ENCODE measurements around the gene C11orf16.
"Not testable (repeated sequence)": the region's sequence is repeated elsewhere in the genome, so short reads cannot be mapped to it uniquely, and the experiment has no call there.

The C11orf16 gene

GRCh38 chr11:8886322-8886721 lies 46.4 kb downstream of the C11orf16 start:
- ChIA-PET POLR2A (interaction anchor here (1.1 kb wide), 1 partner anchor 16 kb away, joined by 4 read pairs; no protein-coding TSS in a partner anchor), CTCF (no interaction called here)
- DNase-seq (ENCODE audit: extremely low spot score), result no peak
- TF ChIP-seq LEF1 (IDR thresholded peaks at IDR 0.05; ENCODE audit: borderline replicate concordance), result no peak
- no peak for TF ChIP-seq FOXM1 (IDR thresholded peaks at IDR 0.05; ENCODE audit: borderline replicate concordance)
- TF ChIP-seq SP1 (IDR thresholded peaks at IDR 0.05), result no peak
- no peak for TF ChIP-seq ELF4 (IDR thresholded peaks at IDR 0.05)
- no peak for TF ChIP-seq HDGF (IDR thresholded peaks at IDR 0.05; ENCODE audit: borderline replicate concordance)
- no peak for TF ChIP-seq ARNT (IDR thresholded peaks at IDR 0.05)
- no peak for TF ChIP-seq L3MBTL2 (conservative IDR thresholded peaks at IDR 0.05)
- TF ChIP-seq BHLHE40 (IDR thresholded peaks at IDR 0.05; ENCODE audit: borderline replicate concordance), result no peak
- no peak for TF ChIP-seq FOXK2 (IDR thresholded peaks at IDR 0.05)
- no peak for TF ChIP-seq ZNF384 (IDR thresholded peaks at IDR 0.05)

DNA sequence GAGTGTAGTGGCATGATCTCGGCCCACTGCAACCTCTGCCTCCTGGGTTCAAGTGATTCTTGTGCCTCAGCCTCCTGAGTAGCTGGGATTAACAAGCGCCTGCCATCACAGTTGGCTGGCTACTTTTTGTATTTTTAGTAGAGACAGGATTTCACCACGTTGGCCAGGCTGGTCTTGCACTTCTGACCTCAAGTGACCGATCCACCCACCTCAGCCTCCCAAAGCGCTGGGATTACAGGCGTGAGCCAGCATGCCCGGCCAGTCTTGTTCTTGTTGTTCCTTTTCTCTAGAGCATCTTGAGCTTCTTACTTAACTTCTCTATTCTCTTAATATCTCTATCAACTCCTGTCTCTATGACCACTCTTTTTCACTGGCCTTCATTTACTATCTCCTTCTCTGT lies 51.2 kb downstream of the C11orf16 start:
- CTCF ChIA-PET; DNase-seq (ENCODE audit: extremely low spot score): not testable (repeated sequence)
- POLR2A ChIA-PET, result interaction anchor here (0.6 kb wide), 1 partner anchor 339 kb away, joined by 3 read pairs; no protein-coding TSS in a partner anchor

- ChIA-PET CTCF (no interaction called here), POLR2A (no interaction called here)
- DNase-seq (ENCODE audit: extremely low spot score), result no peak
- TF ChIP-seq, protein P1, sequence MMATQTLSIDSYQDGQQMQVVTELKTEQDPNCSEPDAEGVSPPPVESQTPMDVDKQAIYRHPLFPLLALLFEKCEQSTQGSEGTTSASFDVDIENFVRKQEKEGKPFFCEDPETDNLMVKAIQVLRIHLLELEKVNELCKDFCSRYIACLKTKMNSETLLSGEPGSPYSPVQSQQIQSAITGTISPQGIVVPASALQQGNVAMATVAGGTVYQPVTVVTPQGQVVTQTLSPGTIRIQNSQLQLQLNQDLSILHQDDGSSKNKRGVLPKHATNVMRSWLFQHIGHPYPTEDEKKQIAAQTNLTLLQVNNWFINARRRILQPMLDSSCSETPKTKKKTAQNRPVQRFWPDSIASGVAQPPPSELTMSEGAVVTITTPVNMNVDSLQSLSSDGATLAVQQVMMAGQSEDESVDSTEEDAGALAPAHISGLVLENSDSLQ (IDR thresholded peaks at IDR 0.05), result no peak
- TF ChIP-seq FOXK2 (IDR thresholded peaks at IDR 0.05) (no peak), SP1 (IDR thresholded peaks at IDR 0.05) (no peak)
These were observed 54.0 kb downstream of the C11orf16 start for GRCh38 chr11:8878771-8879170.

DNA sequence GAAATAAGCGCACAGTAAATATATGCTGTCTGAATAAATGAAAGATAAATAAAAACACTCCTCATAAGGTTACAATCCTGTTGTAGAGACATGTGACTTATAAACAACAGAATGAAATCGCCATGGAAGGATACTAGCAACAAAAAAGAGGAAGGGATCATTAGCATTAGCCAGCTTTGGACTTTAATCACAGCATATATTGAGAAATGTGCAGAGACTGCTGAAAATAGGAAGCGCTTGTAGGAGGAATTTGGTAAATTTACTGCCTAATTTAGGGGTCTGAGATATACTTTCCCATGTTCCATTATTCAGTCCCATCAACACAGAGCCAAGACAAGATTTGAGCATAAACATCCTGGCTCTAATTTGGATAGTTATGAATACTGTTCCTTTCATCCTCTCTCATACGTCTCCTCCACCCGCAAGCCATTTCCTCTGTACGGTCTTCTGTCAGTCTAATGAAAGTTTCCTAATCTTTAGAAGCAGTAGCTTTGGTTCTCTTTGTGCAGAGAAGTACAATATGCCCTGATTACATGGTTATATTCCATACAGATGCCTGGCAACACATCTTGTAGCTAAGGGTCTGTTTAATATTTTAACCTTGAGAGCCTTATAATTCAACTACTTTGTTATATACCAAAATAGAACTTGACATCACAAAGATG lies 58.9 kb downstream of the C11orf16 start:
- POLR2A ChIA-PET, result interaction anchor here (1.1 kb wide), 1 partner anchor 130 kb away, joined by 3 read pairs; the partner anchor contains the start of gene NRIP3

GRCh38 chr11:8871962-8872361 lies 60.8 kb downstream of the C11orf16 start:
- TF ChIP-seq LEF1 (IDR thresholded peaks at IDR 0.05; ENCODE audit: borderline replicate concordance), result no peak
- TF ChIP-seq CTBP1 (IDR thresholded peaks at IDR 0.05; ENCODE audit: borderline replicate concordance), result no peak
- no peak for TF ChIP-seq SUZ12 (IDR thresholded peaks at IDR 0.05)
- no peak for TF ChIP-seq SP1 (IDR thresholded peaks at IDR 0.05)
- no peak for TF ChIP-seq BHLHE40 (IDR thresholded peaks at IDR 0.05; ENCODE audit: borderline replicate concordance)
- no peak for DNase-seq (ENCODE audit: extremely low spot score)
- ChIA-PET CTCF (interaction anchor here (0.6 to 1.9 kb wide), 2 partner anchors 88 to 274 kb away, joined by 4 to 7 read pairs; no protein-coding TSS in a partner anchor), POLR2A (interaction anchor here (0.6 to 2.4 kb wide), 6 partner anchors 34 to 190 kb away, joined by 3 to 15 read pairs (median 4); partner anchors contain the start of genes AKIP1, RPL27A and TRIM66)

More for the DNA sequence above, 58.9 kb downstream of the C11orf16 start:
- CTCF ChIA-PET, result no interaction called here
- TF ChIP-seq TARDBP (IDR thresholded peaks at IDR 0.05) (no peak), FOXM1 (IDR thresholded peaks at IDR 0.05; ENCODE audit: borderline replicate concordance) (no peak), NFRKB (IDR thresholded peaks at IDR 0.05) (no peak), ARNT (IDR thresholded peaks at IDR 0.05) (no peak), BHLHE40 (IDR thresholded peaks at IDR 0.05; ENCODE audit: borderline replicate concordance) (no peak), ZNF384 (IDR thresholded peaks at IDR 0.05) (no peak), CTBP1 (IDR thresholded peaks at IDR 0.05; ENCODE audit: borderline replicate concordance) (no peak), FOXK2 (IDR thresholded peaks at IDR 0.05) (no peak), SP1 (IDR thresholded peaks at IDR 0.05) (no peak), SUZ12 (IDR thresholded peaks at IDR 0.05) (no peak), LEF1 (IDR thresholded peaks at IDR 0.05; ENCODE audit: borderline replicate concordance) (no peak), ELF4 (IDR thresholded peaks at IDR 0.05) (no peak)
- TF ChIP-seq, protein P1 (IDR thresholded peaks at IDR 0.05), result no peak
- DNase-seq (ENCODE audit: extremely low spot score), result no peak

- CTCF ChIA-PET, result interaction anchor here (0.6 to 1.9 kb wide), 2 partner anchors 88 to 273 kb away, joined by 4 to 7 read pairs; no protein-coding TSS in a partner anchor
- no peak for TF ChIP-seq LEF1 (IDR thresholded peaks at IDR 0.05; ENCODE audit: borderline replicate concordance)
- TF ChIP-seq FOXM1 (IDR thresholded peaks at IDR 0.05; ENCODE audit: borderline replicate concordance), result no peak
- no peak for TF ChIP-seq CTBP1 (IDR thresholded peaks at IDR 0.05; ENCODE audit: borderline replicate concordance)
- peak; percentile 69 for TF ChIP-seq L3MBTL2 (conservative IDR thresholded peaks at IDR 0.05)
- POLR2A ChIA-PET, result interaction anchor here (0.6 to 2.4 kb wide), 8 partner anchors 12 to 189 kb away, joined by 3 to 15 read pairs (median 4); partner anchors contain the start of genes AKIP1, RPL27A and TRIM66
- DNase-seq (ENCODE audit: extremely low spot score), result peak; percentile 63
These were observed 61.5 kb downstream of the C11orf16 start for GRCh38 chr11:8871171-8871775.

GRCh38 chr11:8870411-8871170 lies 62.2 kb downstream of the C11orf16 start:
- DNase-seq (ENCODE audit: extremely low spot score), result peak; percentile 71
- TF ChIP-seq NFRKB (IDR thresholded peaks at IDR 0.05), result no peak
- 0 out of 2 replicates have a peak, but pooled peaks have one; percentile 21 for TF ChIP-seq LEF1 (IDR thresholded peaks at IDR 0.05; ENCODE audit: borderline replicate concordance)
- TF ChIP-seq HDGF (IDR thresholded peaks at IDR 0.05; ENCODE audit: borderline replicate concordance), result no peak
- TF ChIP-seq FOXK2 (IDR thresholded peaks at IDR 0.05), result no peak
- 0 out of 2 replicates have a peak, but pooled peaks have one; percentile 16 for TF ChIP-seq FOXM1 (IDR thresholded peaks at IDR 0.05; ENCODE audit: borderline replicate concordance)
- TF ChIP-seq ELF4 (IDR thresholded peaks at IDR 0.05), result no peak
- no peak for TF ChIP-seq SUZ12 (IDR thresholded peaks at IDR 0.05)
- TF ChIP-seq, protein P1 (IDR thresholded peaks at IDR 0.05), result no peak
- TF ChIP-seq ARNT (IDR thresholded peaks at IDR 0.05), result peak; percentile 18; the same call in 1 of the 2 replicates
- no peak for TF ChIP-seq L3MBTL2 (conservative IDR thresholded peaks at IDR 0.05)
- TF ChIP-seq BHLHE40 (IDR thresholded peaks at IDR 0.05; ENCODE audit: borderline replicate concordance), result no peak
- TF ChIP-seq FOXA1 (IDR thresholded peaks at IDR 0.05), result no peak
- no peak for TF ChIP-seq CTBP1 (IDR thresholded peaks at IDR 0.05; ENCODE audit: borderline replicate concordance)
- no peak for TF ChIP-seq ZNF384 (IDR thresholded peaks at IDR 0.05)
- TF ChIP-seq TARDBP (IDR thresholded peaks at IDR 0.05), result no peak
- TF ChIP-seq SP1 (IDR thresholded peaks at IDR 0.05), result no peak
- CTCF ChIA-PET, result interaction anchor here (1.9 kb wide), 1 partner anchor 89 kb away, joined by 4 read pairs; no protein-coding TSS in a partner anchor
- POLR2A ChIA-PET, result interaction anchor here (0.5 to 2.4 kb wide), 9 partner anchors 13 to 188 kb away, joined by 3 to 15 read pairs (median 4); partner anchors contain the start of genes RPL27A and TRIM66

Data from HEK293T (cell line).